H9 (cell line): ENCODE results near the gene LILRB5. TPM values are rescaled to one million over a fixed set of nuclear protein-coding genes. Genes with fewer than 3 reads are reported as not detected.
A peak's percentile ranks its signal among the peaks of the same experiment; 100 is the strongest.

Experiments used
- DNase-seq: peaks from one replicate; pipeline ENCODE4 v3.0.0-alpha.2; 2017
- H2AFZ ChIP-seq: one replicate; pipeline ENCODE4 v1.6.1; 2013; ENCODE audit warnings: mild to moderate bottlenecking, low read length, control low read depth, moderate library complexity
- H2AK5ac ChIP-seq: 2 replicates; pipeline ENCODE4 v1.6.1; 2013; ENCODE audit warnings: low read length, control low read depth, mixed read lengths; ENCODE audit not compliant: insufficient read length
- H2BK120ac ChIP-seq: one replicate; pipeline ENCODE4 v1.6.1; 2013; ENCODE audit warnings: low read depth, mild to moderate bottlenecking, low read length, control low read depth, inconsistent platforms; ENCODE audit not compliant: poor library complexity, severe bottlenecking
- H2BK12ac ChIP-seq: 2 replicates; pipeline ENCODE4 v1.6.1; 2013; ENCODE audit warnings: low read length, control low read depth, mixed read lengths, low read depth; ENCODE audit not compliant: insufficient read length
- H2BK15ac ChIP-seq: 2 replicates; pipeline ENCODE4 v1.6.1; 2013; ENCODE audit warnings: low read depth, low read length, control low read depth
- H2BK20ac ChIP-seq: one replicate; pipeline ENCODE4 v1.6.1; 2013; ENCODE audit warnings: low read depth, mild to moderate bottlenecking, low read length, control low read depth, inconsistent platforms; ENCODE audit not compliant: poor library complexity, severe bottlenecking
- H2BK5ac ChIP-seq: 2 replicates; pipeline ENCODE4 v1.6.1; 2013; ENCODE audit warnings: low read length, control low read depth, mixed read lengths; ENCODE audit not compliant: insufficient read length
- H3K14ac ChIP-seq: 2 replicates; pipeline ENCODE4 v1.6.1; 2013; ENCODE audit warnings: low read length, control low read depth; ENCODE audit not compliant: insufficient read depth
- H3K18ac ChIP-seq: 2 replicates; pipeline ENCODE4 v1.6.1; 2013; ENCODE audit warnings: low read depth, mild to moderate bottlenecking, mixed read lengths, low read length, control low read depth; ENCODE audit not compliant: insufficient read length
- H3K23ac ChIP-seq: 2 replicates; pipeline ENCODE4 v1.6.1; 2013; ENCODE audit warnings: low read length, control low read depth, mixed read lengths, low read depth; ENCODE audit not compliant: insufficient read length
- H3K23me2 ChIP-seq: 2 replicates; pipeline ENCODE4 v1.6.1; 2013; ENCODE audit warnings: low read depth, mild to moderate bottlenecking, mixed read lengths, low read length, control low read depth; ENCODE audit not compliant: insufficient read length, poor library complexity, severe bottlenecking
- H3K27ac ChIP-seq: 2 replicates; pipeline ENCODE4 v1.5.1; 2013; ENCODE audit warnings: low read length, control low read depth, mixed read lengths, low read depth; ENCODE audit not compliant: insufficient read length
- H3K27me3 ChIP-seq: 2 replicates; pipeline ENCODE4 v1.6.1; 2013; ENCODE audit warnings: low read length, control low read depth, inconsistent platforms; ENCODE audit not compliant: insufficient read depth
- H3K4ac ChIP-seq: 2 replicates; pipeline ENCODE4 v1.6.1; 2013; ENCODE audit warnings: low read depth, mild to moderate bottlenecking, control low read depth, inconsistent platforms, low read length, moderate library complexity
- H3K4me1 ChIP-seq: 2 replicates; pipeline ENCODE4 v1.6.1; 2013; ENCODE audit warnings: low read length, control low read depth, inconsistent platforms; ENCODE audit not compliant: insufficient read depth
- H3K4me2 ChIP-seq: 2 replicates; pipeline ENCODE4 v1.6.1; 2013; ENCODE audit warnings: low read length, control low read depth, mixed read lengths; ENCODE audit not compliant: insufficient read length, insufficient read depth
- H3K56ac ChIP-seq: 2 replicates; pipeline ENCODE4 v1.6.1; 2013; ENCODE audit warnings: low read depth, mild to moderate bottlenecking, mixed read lengths, low read length, control low read depth; ENCODE audit not compliant: insufficient read length
- H3K79me1 ChIP-seq: 2 replicates; pipeline ENCODE4 v1.6.1; 2013; ENCODE audit warnings: low read depth, mild to moderate bottlenecking, moderate library complexity, low read length, control low read depth, inconsistent platforms; ENCODE audit not compliant: insufficient read depth, poor library complexity, severe bottlenecking
- H3K79me2 ChIP-seq: 2 replicates; pipeline ENCODE4 v1.6.1; 2013; ENCODE audit warnings: low read length, control low read depth, inconsistent platforms; ENCODE audit not compliant: insufficient read depth
- H3K9ac ChIP-seq: 2 replicates; pipeline ENCODE4 v1.6.1; 2013; ENCODE audit warnings: low read length, control low read depth, mixed read lengths; ENCODE audit not compliant: insufficient read length; ENCODE audit errors: extremely low read depth
- H3K9me3 ChIP-seq: one replicate; pipeline ENCODE4 v1.6.1; 2013; ENCODE audit warnings: low read depth, low read length, inconsistent platforms; ENCODE audit not compliant: control insufficient read depth
- H3T11ph ChIP-seq: one replicate; pipeline ENCODE4 v1.6.1; 2013; ENCODE audit warnings: mild to moderate bottlenecking, low read length, control low read depth, inconsistent platforms
- H4K20me1 ChIP-seq: one replicate; pipeline ENCODE4 v1.6.1; 2013; ENCODE audit not compliant: control insufficient read depth, insufficient read length, insufficient read depth
- H4K5ac ChIP-seq: 2 replicates; pipeline ENCODE4 v1.6.1; 2013; ENCODE audit warnings: low read depth, mild to moderate bottlenecking, mixed read lengths, low read length, control low read depth; ENCODE audit not compliant: insufficient read length
- H4K8ac ChIP-seq: replicated peaks from 2 replicates; pipeline ENCODE4 v1.6.1; 2013; ENCODE audit warnings: low read length, control low read depth, mixed read lengths, low read depth; ENCODE audit not compliant: insufficient read length
- H4K91ac ChIP-seq: 2 replicates; pipeline ENCODE4 v1.6.1; 2013; ENCODE audit warnings: low read depth, mild to moderate bottlenecking, moderate library complexity, mixed read lengths, low read length, control low read depth; ENCODE audit not compliant: insufficient read length
- H3K27ac Mint-ChIP-seq, 3 experiments: 2 replicates in 2 of 3; 3 replicates in 1 of 3; pipeline ENCODE4 v1.8.0; 2020 to 2021; ENCODE audit warnings: mixed read lengths in 3 of 3, mild to moderate bottlenecking in 1 of 3, moderate library complexity in 1 of 3
- H3K27me3 Mint-ChIP-seq: 2 replicates; pipeline ENCODE4 v1.8.0; 2021; ENCODE audit warnings: low read depth, mild to moderate bottlenecking, moderate library complexity, mixed read lengths
- H3K36me3 Mint-ChIP-seq, 3 experiments: 2 replicates in 2 of 3; 3 replicates in 1 of 3; pipeline ENCODE4 v1.8.0; 2020 to 2021; ENCODE audit warnings: low read depth in 3 of 3, mixed read lengths in 3 of 3; ENCODE audit not compliant: insufficient read depth in 1 of 3
- H3K4me1 Mint-ChIP-seq, 2 experiments: 2 replicates each; pipeline ENCODE4 v1.8.0; 2020; ENCODE audit warnings: mixed read lengths in 2 of 2
- H3K4me3 Mint-ChIP-seq, 2 experiments: 2 replicates in 1 of 2; 3 replicates in 1 of 2; pipeline ENCODE4 v1.8.0; 2020 to 2021; ENCODE audit warnings: mild to moderate bottlenecking in 2 of 2, mixed read lengths in 2 of 2, moderate library complexity in 1 of 2
- H3K9me3 Mint-ChIP-seq, 2 experiments: 2 replicates in 1 of 2; 3 replicates in 1 of 2; pipeline ENCODE4 v1.8.0; 2020; ENCODE audit warnings: mild to moderate bottlenecking in 2 of 2, mixed read lengths in 2 of 2, moderate library complexity in 1 of 2
- CTCF ChIP-seq: fragments of 200-600 bp; sonication (generic); conservative IDR thresholded peaks from 3 replicates; pipeline ENCODE4 v1.8.0; 2021; ENCODE audit warnings: antibody characterized with exemption, mild to moderate bottlenecking
- WGBS: extraction: QIAGEN DNeasy Blood & Tissue Kit; methylation state at CpG from one replicate; pipeline ENCODE4 v1.1.7; 2013; ENCODE audit warnings: missing lambda C conversion rate, low lambda C conversion rate, mixed read lengths; ENCODE audit not compliant: insufficient read length; ENCODE audit errors: extremely low coverage; 5-methylcytosine and 5-hydroxymethylcytosine counted together
- total RNA-seq: library from RNA; stranded (reverse); gene quantifications from 2 replicates; pipeline ENCODE4 v1.2.1, GENCODE V29; 2021

The LILRB5 gene
- total RNA-seq, 1 experiment from 2014 or later = 0.09 TPM

- Histone ChIP-seq H4K8ac (no peak overlapping the region), H3K9ac (no peak overlapping the region), H4K20me1 (no peaks in the 10 kb centered on the region), H2BK12ac (no peak overlapping the region), H2AK5ac (no peak overlapping the region), H2BK20ac (no peak overlapping the region), H3K27me3 (no peaks in the 10 kb centered on the region), H3K79me2 (no peaks in the 10 kb centered on the region), H3K4me2 (no peak overlapping the region), H3K4me1 (no peaks in the 10 kb centered on the region), H3K56ac (no peak overlapping the region), H2BK120ac (no peak overlapping the region), H3K23me2 (no peaks in the 10 kb centered on the region), H3T11ph (no peak overlapping the region), H3K27ac (no peak overlapping the region), H3K4ac (no peak overlapping the region), H2BK15ac (no peak overlapping the region), H2AFZ (no peak overlapping the region), H4K5ac (no peak overlapping the region), H3K23ac (no peak overlapping the region), H3K79me1 (no peaks in the 10 kb centered on the region), H3K9me3 (no peaks in the 10 kb centered on the region), H4K91ac (no peak overlapping the region), H3K14ac (no peak overlapping the region; the same call in 1 of the 2 replicates), H3K18ac (no peak overlapping the region), H2BK5ac (no peak overlapping the region)
- Mint-ChIP-seq H3K9me3 (peaks cover 0 to 29% of the 10 kb centered on the region in 2 experiments; a peak in 3 of 5 replicates), H3K36me3 (no peaks in the 10 kb centered on the region), H3K27me3 (peaks cover 44% of the 10 kb centered on the region), H3K4me1 (peaks cover 3 to 9% of the 10 kb centered on the region in 2 experiments; a peak in 2 of 4 replicates), H3K27ac (peak overlapping the region in 1 of 3 experiments; percentile 48; a peak in 1 of 7 replicates), H3K4me3 (no peak overlapping the region)
- no peak for DNase-seq
- WGBS = no CpG with 5 or more reads among the region's 11 CpGs
- no peak for TF ChIP-seq CTCF
Measured at GRCh38 chr19:54262066-54262465, 5.0 kb upstream of the LILRB5 start.
